ENCODE measurements around the gene ARHGAP10. TPM values are rescaled to one million over a fixed set of nuclear protein-coding genes. Genes with fewer than 3 reads are reported as not detected.
A peak's percentile ranks its signal among the peaks of the same experiment; 100 is the strongest.

ARHGAP10 gene
- total RNA-seq, 1 donor from 2014 or later = 64.0 TPM

DNA sequence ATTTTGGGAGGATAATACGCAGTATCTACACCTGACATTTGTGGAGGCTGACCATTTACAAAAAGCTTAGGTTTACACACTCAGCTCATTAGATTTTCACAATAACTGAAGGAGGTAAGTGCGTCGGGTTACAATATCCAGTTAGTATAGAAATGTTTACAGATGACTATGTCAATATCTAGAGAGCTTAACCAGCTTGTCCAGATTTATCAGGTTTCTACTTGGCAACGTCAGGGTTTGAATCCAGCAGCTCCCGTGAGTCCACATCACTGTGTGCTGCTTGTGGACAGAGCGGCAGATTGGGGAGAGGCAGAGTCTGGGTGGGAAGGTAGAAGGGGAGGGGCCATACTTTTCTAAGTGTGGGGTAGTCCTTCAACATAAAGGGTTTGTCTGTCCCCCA, 28.3 kb downstream of the ARHGAP10 start:
- intact Hi-C loops (cut with DNase I) = no loop called here
- ATAC-seq (ENCODE audit: poor library complexity) (peak; percentile 31), DNase-seq (no peak)

DNA sequence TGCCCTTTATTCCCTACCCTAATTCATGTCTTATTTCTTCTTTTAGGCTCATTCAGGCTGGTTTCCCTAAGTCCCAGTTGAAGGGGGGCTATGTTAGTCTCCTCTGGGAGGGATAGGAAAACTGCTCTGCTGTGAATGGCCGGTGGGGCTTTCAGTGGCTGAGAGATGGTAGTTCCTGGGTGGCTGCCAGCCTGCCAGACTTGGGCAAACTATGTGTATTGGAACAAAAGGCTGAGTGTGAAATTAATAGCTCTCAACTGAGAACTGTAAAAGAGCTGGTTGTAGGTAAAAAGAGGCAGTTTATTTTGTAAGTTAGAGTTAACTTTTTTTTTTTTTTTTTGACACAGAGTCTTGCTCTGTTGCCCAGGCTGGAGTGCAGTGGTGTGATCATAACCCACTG, 28.8 kb downstream of the ARHGAP10 start:
- intact Hi-C loops (cut with DNase I) = no loop called here
- DNase-seq = peak; percentile 74
- ATAC-seq (ENCODE audit: poor library complexity) = peak; percentile 37

DNA sequence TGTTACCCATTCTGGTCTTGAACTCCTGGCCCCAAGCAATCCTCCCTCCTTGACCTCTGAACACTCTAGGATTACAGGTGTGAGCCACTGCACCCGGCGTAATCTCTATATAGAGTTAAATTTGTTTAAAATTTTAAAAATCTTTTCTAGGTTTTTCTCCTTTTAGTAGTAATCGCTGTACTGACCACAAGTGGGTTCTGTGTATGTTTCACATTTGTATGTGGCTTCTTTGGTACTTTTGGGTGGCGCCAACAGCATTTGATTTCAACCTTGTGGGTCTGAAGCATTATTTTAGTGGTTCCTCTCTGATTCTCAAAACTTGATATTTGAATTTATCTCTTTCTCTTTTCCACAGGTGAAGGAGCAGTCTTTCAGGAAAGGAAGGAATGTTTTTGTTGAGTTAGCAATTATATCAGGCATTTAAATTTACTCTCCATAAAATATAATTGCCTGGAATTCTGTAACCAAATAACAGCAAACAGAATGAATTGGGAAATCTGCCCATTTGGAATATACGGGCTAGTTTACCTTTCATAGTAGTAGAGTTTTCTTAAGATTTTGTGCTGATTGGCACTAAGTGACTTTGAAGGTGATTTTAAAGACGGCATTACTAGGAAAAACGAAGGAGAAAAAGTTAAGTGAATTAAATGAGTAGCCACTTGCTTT, 29.5 kb downstream of the ARHGAP10 start:
- DNase-seq (no peak), ATAC-seq (ENCODE audit: poor library complexity) (no peak)
- intact Hi-C loops (cut with DNase I) = no loop called here

DNA sequence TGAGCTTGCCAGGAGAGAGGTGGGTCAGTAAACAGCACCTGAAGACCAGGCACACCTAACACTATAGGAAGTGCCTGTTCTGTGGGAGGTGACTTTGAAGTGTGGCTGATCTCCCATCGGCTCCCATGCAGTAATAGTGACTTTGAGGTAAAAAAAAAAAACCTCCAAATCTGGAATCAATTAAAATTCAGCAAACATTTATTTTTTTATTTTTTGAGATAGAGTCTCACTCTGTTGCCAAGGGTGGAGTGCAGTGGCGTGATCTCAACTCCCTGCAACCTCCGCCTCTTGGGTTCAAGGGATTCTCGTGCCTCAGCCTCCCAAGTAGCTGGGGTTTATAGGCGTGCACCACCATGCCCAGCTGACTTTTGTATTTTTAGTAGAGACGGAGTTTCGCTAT, 32.4 kb downstream of the ARHGAP10 start:
- intact Hi-C loops (cut with DNase I) = no loop called here
- ATAC-seq (ENCODE audit: poor library complexity) = no peak
- no peak for DNase-seq

DNA sequence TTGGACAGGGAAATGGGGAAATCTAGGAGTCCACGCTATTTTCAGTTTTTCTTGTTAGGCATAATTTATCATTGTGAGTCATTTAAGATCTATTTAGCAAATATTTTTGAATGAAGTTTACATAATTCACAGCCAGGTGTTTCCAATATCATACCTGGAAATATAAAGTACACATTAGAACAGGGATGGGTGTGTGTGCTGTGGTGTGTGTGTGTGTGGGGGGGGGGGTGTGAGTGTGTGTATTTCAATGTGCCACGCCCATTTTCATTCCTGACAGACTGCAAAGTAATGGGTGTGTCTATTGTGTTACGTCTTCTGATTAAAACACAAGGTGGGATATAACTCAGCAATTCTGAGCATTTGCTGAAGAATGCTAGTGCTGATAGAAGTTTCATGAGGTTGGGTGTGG, 33.2 kb downstream of the ARHGAP10 start:
- ATAC-seq (ENCODE audit: poor library complexity) (no peak), DNase-seq (no peak)
- intact Hi-C loops (cut with DNase I) = no loop called here

DNA sequence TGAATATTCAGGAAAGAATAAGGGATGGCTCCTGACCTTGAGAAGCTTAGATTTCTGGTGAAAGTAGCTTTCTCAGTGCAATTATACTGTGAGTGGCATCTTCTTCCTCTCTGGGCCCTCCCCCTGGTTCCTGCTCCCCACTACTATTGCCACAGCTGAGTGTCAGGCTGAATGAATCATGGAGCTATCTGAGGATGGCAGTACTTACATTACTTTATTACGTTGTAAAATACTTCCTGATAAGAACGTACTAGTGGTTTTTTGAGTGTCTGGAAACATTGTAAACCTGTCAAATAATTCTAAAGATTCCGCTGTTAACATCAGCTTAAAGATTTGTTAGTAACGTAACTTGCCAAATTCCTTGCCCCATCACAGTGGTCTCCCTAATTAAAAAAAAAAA, 36.2 kb downstream of the ARHGAP10 start:
- ATAC-seq (ENCODE audit: poor library complexity) (no peak), DNase-seq (no peak)
- intact Hi-C loops (cut with DNase I) = no loop called here

DNA sequence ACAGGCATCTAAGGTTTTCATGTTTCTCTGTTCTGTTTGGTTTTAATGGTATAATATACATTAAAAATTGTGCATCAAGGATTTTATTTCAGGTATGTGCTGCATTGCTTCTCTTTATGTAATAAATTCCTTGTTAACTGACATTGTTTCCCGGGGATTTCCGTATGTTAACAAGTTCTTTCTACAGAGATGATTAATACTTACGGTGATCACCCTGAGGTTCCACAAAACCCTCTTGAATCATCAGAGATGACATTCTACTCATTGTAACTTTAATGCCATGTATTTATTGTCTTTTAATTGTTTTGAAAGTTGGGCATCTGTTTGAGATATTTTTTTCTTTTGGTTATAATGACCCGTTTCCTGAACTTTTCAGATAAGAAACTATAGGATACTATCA, 37.5 kb downstream of the ARHGAP10 start:
- DNase-seq (no peak), ATAC-seq (ENCODE audit: poor library complexity) (no peak)
- intact Hi-C loops (cut with DNase I) = no loop called here

DNA sequence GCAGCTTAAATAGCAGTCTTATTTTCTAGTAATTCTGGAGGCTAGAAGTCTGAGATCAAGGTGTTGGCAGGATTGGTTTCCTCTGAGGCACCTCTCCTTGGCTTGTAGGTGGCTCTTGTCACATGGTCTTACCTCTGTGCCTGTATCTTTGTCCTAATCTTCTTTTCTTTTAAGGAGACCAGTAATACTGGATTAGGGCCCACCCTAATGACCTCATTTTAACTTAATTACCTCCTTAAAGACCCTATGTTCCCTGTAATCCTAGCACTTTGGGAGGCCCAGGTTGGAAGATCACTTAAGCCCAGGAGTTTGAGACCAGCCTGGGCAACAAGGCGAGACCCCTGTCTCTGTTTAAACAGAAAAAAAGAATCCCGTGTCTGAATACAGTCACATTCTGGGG, 38.9 kb downstream of the ARHGAP10 start:
- intact Hi-C loops (cut with DNase I) = no loop called here
- DNase-seq (no peak), ATAC-seq (ENCODE audit: poor library complexity) (no peak)

DNA sequence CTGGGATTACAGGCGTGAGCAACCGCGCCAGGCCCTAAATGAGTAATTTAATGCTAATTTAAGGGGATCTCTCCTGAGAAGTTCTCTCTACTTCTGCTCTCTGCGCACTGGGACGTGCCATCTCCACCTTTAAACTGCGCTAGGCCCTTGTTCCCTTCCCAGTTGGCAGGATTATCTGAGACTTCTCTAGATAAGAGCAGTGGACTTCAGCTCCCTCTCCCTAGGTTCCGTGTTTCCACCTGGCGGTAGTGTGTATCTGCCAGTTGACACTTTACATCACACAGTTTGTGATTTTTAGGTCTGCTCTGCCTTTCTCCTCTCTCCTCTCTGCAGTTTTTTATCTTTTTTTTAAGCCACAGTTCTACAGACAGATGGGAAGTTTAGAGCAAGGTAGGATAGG, 40.2 kb downstream of the ARHGAP10 start:
- intact Hi-C loops (cut with DNase I) = no loop called here
- ATAC-seq (ENCODE audit: poor library complexity) (peak; percentile 40), DNase-seq (peak; percentile 35)

DNA sequence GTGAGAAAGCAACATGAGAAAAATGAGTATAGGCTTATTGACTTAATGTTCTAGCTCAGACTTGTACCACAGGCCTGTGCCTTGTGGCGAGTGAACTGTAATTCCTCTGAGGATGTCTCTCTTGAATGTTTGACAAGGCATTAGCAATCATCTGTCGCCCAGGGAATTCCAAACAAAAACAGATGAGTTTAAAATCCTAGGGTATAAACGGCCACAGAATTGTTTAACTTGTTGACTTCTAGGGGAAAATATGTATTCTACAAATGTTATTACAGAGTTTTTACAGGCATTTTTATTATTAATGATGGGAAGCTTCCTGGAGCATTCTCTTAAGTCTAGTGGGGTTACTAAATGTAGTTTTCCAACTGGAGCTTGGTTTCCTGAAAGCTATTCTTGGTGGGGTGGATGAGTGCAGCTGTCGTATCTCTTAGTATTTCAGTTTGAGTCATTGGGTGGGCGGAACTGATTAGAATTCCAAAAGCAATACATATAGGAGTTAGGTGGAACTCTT, 40.6 kb downstream of the ARHGAP10 start:
- intact Hi-C loops (cut with DNase I) = no loop called here
- ATAC-seq (ENCODE audit: poor library complexity) (peak; percentile 35), DNase-seq (no peak)

DNA sequence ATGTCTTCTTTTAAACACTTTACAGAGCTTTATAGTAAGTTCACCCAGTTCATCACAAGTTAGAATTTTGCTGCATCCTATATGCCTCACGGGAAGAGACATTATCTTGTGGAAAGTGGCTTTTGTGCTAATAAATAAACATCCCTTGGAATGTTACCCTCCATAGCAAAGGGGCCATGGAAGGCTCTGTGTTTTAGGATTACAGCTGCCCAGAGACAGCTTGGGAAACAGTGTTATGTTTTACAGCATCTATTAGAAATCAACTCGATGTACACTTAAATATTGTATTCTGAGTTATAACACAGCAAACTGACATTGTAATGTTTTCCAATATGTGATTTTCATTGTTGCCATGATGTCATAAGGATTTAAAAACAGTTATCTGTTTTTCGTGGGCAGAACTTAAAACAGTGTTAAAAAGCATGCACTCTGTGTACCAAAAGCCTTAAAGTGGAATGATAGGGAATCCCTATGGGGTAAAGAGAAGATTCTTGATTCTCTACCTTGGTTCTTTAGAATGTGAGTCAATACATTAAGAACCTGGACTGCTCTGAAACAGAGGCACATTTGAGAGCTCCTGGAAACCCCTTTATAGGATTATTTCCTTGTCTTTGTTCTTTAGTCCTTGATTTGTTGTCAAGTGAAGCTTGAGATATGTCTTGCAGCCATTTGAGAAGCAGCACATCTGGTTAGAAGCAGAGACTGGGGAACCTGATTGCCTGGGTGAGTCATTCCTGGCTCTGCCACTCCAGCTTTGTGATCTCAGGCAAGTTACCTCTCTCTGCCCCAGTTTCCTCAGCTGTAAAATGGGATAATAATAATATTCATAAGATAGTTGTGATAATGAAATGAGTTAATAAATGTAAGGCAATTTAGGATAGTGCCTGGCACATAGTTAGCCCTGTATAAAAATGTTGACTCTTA, 41.6 kb downstream of the ARHGAP10 start:
- intact Hi-C loops (cut with DNase I) = no loop called here
- ATAC-seq (ENCODE audit: poor library complexity) = no peak
- peak; percentile 15 for DNase-seq

DNA sequence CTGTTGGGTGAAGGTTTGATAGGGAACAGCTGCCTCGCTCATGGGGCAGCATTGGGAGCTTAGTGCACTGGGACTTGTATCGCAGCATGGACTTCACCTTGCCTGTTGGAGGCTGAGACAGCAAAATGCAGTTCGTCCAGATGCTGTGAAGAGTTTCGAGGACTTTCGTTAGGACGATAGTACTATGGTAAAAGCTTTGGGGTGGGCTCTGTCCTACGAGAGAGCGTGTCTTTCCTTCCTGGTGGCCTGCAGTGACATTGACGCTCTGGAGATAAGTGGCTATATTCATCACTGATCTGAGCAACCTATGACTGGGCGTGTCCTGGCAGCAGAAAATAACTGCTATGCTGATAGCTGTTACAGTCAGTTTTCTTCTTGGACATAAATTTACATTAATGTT, 44.8 kb downstream of the ARHGAP10 start:
- no peak for DNase-seq
- intact Hi-C loops (cut with DNase I) = no loop called here
- no peak for ATAC-seq (ENCODE audit: poor library complexity)

DNA sequence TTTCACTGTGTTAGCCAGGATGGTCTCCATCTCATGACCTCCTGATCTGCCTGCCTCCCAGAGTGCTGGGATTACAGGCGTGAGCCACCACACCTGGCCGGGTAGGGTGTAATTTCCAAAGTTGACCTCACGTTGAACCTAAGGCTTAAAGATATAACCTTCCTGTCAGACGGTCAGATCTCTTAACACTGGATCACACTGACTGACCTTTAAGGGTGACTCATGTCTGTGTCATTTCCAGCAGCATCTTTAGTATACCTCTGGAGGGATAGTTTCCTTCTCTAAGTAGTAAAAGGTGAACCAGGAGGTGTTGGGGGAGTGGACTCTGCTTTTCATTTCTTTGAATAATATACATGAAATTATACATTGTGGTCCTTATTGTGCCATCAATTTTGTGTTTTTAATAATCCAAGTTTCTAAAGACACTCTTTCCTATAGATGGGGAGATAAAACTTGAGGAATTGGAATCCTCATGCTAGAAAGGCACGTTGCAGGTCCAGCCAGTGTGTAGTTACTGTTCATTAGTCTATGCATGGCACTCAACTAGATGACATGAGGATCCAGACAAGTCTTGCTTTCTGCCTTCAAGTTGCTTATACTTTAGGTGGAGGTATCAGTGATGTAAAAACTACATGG, 45.7 kb downstream of the ARHGAP10 start:
- intact Hi-C loops (cut with DNase I) = no loop called here
- DNase-seq = no peak
- no peak for ATAC-seq (ENCODE audit: poor library complexity)

DNA sequence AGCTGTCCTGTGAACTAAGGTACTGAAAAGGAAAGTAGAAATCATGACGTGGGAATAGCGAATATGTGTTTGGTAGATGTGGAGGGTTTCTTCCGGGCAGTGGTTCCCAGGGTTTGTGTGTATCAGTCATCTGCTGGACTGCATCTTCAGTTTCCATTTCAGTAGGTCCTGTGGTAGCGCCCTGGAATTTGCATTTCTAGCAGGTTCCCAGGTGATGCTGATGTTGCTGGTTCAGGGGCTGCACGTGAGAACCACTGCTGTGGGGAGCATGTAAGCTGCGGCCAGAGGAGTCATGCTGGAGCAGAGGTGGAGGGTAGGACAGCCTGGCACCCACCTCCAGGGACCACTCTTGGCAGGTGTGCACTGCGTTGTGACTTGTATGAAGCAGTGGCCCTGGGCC, 47.1 kb downstream of the ARHGAP10 start:
- ATAC-seq (ENCODE audit: poor library complexity) (no peak), DNase-seq (no peak)
- intact Hi-C loops (cut with DNase I) = no loop called here

DNA sequence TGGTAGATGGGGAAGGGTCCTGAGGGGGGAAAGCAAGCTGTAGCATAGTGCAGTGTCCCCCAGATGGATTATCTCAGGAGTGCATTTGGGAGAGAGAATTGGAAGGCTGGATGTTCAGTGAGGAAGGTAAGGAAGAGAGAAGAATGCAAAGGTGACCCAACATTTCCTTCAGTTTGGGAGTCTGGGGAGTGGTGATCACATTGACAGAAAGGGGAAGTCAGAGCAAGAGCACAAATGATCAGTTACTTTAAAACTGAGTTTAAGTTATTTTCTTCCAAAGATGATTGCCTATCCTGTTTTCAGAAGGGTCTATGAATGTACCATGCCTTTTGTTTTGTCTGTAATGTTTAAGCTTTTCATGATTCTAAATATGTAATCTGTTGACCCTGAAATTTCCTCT, 47.6 kb downstream of the ARHGAP10 start:
- no peak for ATAC-seq (ENCODE audit: poor library complexity)
- DNase-seq = no peak
- intact Hi-C loops (cut with DNase I) = no loop called here

DNA sequence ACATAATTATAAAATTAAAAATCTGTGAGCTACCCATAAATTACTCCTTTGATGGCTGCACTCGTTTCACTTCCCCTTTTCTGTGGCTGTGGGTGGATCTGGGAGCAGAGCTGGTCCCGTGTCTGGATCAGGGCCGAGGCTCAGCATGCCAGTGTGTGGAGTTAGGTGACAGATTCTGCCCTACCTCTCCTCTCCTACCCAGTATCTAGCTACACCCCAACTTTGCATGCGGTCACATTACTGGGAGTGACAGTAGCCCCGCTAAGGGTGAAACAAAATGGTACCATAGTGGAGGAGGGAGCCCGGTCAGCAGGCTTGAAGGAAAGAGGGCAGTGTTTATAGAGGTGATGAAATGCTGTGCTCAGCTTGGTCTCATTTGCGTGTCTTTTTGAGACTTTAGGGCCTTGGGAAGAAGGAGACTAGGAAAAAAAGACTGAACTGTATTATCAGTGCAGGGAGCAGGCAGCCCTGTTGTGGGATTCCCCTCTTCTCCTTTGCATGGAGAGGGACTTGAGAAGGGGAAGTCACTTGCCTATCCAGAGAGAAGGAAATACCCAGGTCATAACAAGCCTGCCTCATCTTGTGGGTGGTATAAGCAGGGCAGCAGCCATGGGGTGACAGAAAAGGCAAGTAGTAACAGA, 48.4 kb downstream of the ARHGAP10 start:
- intact Hi-C loops (cut with DNase I) = no loop called here
- no peak for DNase-seq
- peak; percentile 54 for ATAC-seq (ENCODE audit: poor library complexity)

DNA sequence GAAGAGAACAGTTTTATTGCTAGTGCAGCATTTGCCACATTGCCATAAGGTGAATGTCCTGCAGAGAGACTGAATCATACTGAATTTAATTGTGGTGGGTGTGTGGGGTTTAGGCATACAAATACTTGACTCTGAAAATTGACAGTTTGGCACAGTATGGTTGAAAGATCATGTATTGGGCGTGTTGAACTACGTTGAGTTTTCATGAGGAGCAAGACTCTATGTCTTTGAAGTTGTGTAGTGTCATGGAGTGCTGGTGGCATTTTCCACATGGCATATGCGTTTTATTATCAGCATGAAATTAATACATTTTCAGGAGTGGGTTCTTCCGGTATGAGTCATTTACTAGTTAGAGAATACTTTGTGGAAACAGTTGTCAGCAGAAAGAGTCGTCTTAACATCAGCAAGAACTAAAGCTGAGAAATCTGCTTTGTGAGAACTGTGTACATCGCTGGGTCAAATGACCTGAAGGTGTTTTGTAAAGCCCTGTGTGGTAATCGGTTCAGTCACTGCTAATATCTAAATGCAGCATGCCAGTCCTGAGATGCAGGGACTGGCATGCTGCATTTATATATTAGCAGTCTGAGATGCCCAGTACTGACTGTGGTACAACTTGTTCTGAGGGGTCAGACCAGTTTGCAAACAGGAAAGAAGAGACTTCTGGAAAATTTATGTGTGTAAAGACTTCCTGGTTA, 50.3 kb downstream of the ARHGAP10 start:
- DNase-seq (no peak), ATAC-seq (ENCODE audit: poor library complexity) (peak; percentile 17)
- intact Hi-C loops (cut with DNase I) = no loop called here

DNA sequence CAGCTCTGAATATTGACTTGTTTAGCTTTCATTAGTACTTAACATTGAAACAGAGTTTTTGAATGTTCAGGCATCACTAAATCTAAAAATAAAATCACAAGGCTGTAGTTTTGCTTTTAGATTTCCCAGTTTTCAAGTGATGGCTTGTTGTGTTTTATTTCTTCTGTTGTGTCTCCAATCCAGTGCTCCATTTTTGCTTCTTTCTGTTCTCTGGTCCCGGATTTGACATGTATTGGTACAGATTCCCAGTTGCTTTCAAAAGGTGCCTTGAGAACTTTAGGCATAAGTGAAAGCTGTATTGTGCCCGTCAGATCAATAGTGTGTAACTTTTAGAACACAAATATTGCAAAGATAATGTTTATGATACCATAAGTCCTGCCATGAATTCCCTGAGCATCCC, 53.2 kb downstream of the ARHGAP10 start:
- intact Hi-C loops (cut with DNase I) = no loop called here
- DNase-seq (no peak), ATAC-seq (ENCODE audit: poor library complexity) (no peak)

DNA sequence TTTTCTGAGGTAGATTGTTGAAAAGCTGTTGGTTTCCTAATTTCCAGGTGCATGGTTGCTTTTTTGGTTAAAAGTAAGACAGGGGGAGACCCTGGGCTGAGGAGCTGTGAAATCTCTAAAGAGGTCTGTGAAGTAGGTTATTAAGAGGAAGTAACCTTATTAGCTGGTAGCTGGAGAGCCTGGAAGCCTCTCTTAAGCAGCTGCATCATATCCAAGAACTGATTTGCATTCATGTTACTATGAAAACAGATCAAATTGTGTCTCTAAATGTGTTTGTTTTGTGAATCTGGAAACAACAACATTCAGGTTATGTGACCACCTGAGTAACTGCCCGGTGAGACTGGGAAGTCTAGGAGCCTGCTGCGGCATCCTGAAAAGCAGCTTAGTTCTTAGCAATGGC, 54.1 kb downstream of the ARHGAP10 start:
- peak; percentile 42 for ATAC-seq (ENCODE audit: poor library complexity)
- DNase-seq = no peak
- intact Hi-C loops (cut with DNase I) = no loop called here

All from Right ventricle myocardium superior (tissue), 1 donor.